Neural cell (in vitro differentiated cells): Measurements from ENCODE around the gene TTC39B.

Experiments used
- EZH2 ChIP-seq: fragments of 200-600, 300-800 bp; shearing (Covaris generic), sonication (generic); IDR thresholded peaks from 2 replicates; pipeline ENCODE4 v1.6.1; 2014; ENCODE audit warnings: antibody characterized with exemption, low read length, borderline replicate concordance, mild to moderate bottlenecking; ENCODE audit not compliant: insufficient read depth, poor library complexity, severe bottlenecking
- MXI1 ChIP-seq: fragments of 450-650 bp; conservative IDR thresholded peaks from 2 replicates; pipeline ENCODE4 v1.6.1; 2014; ENCODE audit warnings: antibody characterized with exemption, mild to moderate bottlenecking; ENCODE audit not compliant: poor library complexity, severe bottlenecking
- SMC3 ChIP-seq: fragments of 450-650 bp; conservative IDR thresholded peaks from 2 replicates; pipeline ENCODE4 v1.6.1; 2014; ENCODE audit warnings: antibody characterized with exemption, mild to moderate bottlenecking, moderate library complexity; ENCODE audit not compliant: poor library complexity
- TF ChIP-seq, protein P1 (sequence below): fragments of 450-650 bp; IDR thresholded peaks from 2 replicates; pipeline ENCODE4 v1.5.1; 2014; ENCODE audit warnings: antibody characterized with exemption, mild to moderate bottlenecking, moderate library complexity; ENCODE audit not compliant: poor library complexity, severe bottlenecking
- TF ChIP-seq, protein P2 (sequence below): IDR thresholded peaks from 2 replicates; pipeline ENCODE4 v1.6.1; 2012; ENCODE audit warnings: borderline replicate concordance

DNA sequence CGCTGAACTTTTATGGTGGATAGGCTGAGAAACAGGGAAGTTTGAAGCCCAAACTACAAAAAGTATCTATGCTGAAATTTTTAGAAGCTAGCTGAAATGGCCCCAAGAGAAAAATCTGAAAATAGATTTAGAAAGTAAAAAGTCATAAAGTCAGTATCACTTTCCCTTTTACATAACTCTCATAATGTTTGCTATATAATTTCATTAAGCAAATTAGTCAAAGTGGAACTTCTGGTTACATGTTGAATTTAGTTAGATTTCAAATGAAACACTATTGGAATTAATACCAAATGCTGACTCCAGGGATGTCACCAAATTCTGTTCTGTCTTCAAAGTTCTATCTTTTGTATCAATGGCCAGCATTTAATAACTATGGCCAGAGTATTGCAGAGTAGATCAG is 126.9 kb downstream of the TTC39B start:
- no peak for TF ChIP-seq MXI1
- TF ChIP-seq, protein P1, sequence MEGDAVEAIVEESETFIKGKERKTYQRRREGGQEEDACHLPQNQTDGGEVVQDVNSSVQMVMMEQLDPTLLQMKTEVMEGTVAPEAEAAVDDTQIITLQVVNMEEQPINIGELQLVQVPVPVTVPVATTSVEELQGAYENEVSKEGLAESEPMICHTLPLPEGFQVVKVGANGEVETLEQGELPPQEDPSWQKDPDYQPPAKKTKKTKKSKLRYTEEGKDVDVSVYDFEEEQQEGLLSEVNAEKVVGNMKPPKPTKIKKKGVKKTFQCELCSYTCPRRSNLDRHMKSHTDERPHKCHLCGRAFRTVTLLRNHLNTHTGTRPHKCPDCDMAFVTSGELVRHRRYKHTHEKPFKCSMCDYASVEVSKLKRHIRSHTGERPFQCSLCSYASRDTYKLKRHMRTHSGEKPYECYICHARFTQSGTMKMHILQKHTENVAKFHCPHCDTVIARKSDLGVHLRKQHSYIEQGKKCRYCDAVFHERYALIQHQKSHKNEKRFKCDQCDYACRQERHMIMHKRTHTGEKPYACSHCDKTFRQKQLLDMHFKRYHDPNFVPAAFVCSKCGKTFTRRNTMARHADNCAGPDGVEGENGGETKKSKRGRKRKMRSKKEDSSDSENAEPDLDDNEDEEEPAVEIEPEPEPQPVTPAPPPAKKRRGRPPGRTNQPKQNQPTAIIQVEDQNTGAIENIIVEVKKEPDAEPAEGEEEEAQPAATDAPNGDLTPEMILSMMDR: no peak
- TF ChIP-seq EZH2: no peak
- TF ChIP-seq, protein P2, sequence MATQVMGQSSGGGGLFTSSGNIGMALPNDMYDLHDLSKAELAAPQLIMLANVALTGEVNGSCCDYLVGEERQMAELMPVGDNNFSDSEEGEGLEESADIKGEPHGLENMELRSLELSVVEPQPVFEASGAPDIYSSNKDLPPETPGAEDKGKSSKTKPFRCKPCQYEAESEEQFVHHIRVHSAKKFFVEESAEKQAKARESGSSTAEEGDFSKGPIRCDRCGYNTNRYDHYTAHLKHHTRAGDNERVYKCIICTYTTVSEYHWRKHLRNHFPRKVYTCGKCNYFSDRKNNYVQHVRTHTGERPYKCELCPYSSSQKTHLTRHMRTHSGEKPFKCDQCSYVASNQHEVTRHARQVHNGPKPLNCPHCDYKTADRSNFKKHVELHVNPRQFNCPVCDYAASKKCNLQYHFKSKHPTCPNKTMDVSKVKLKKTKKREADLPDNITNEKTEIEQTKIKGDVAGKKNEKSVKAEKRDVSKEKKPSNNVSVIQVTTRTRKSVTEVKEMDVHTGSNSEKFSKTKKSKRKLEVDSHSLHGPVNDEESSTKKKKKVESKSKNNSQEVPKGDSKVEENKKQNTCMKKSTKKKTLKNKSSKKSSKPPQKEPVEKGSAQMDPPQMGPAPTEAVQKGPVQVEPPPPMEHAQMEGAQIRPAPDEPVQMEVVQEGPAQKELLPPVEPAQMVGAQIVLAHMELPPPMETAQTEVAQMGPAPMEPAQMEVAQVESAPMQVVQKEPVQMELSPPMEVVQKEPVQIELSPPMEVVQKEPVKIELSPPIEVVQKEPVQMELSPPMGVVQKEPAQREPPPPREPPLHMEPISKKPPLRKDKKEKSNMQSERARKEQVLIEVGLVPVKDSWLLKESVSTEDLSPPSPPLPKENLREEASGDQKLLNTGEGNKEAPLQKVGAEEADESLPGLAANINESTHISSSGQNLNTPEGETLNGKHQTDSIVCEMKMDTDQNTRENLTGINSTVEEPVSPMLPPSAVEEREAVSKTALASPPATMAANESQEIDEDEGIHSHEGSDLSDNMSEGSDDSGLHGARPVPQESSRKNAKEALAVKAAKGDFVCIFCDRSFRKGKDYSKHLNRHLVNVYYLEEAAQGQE: no peak
- TF ChIP-seq SMC3: no peak
